ENCODE results near the gene CYBA. TPM values are rescaled to one million over a fixed set of nuclear protein-coding genes. Genes with fewer than 3 reads are reported as not detected.
"Not testable (repeated sequence)": the region's sequence is repeated elsewhere in the genome, so short reads cannot be mapped to it uniquely, and the experiment has no call there.

The CYBA gene
- total and polyA plus RNA-seq, 9 donors = 6.5 to 244 (median 56.6) TPM

- Histone ChIP-seq H3K27me3 (no peaks in the 10 kb centered on the region), H3K9me3 (no peaks in the 10 kb centered on the region), H3K4me3 (no peak overlapping the region), H3K27ac (no peak overlapping the region), H3K36me3 (no peaks in the 10 kb centered on the region), H3K4me1 (ENCODE audit: insufficient read depth) (no peaks in the 10 kb centered on the region)
- no peak for TF ChIP-seq POLR2A (IDR thresholded peaks at IDR 0.05)
- TF ChIP-seq CTCF (IDR thresholded peaks at IDR 0.05) = no peak
- TF ChIP-seq EP300 (IDR thresholded peaks at IDR 0.05) = no peak
- no peak for DNase-seq
- 87 to 91% (median 90%) methylated on average over 19 of the region's 19 CpGs for WGBS, 3 donors
- intact Hi-C loops (cut with DNase I) = no loop called here
These were observed 23.0 kb upstream of the CYBA start for GRCh38 chr16:88673716-88674379.

GRCh38 chr16:88672776-88673175, 21.9 kb upstream of the CYBA start:
- 67 to 68% (median 67%) methylated on average over 11 of the region's 11 CpGs for WGBS, 3 donors
- no peak for DNase-seq
- Histone ChIP-seq H3K4me3 (no peak overlapping the region), H3K9me3 (no peaks in the 10 kb centered on the region), H3K27ac (no peak overlapping the region), H3K27me3 (no peaks in the 10 kb centered on the region), H3K36me3 (no peaks in the 10 kb centered on the region), H3K4me1 (ENCODE audit: insufficient read depth) (no peaks in the 10 kb centered on the region)
- intact Hi-C loops (cut with DNase I) = no loop called here
- TF ChIP-seq CTCF (IDR thresholded peaks at IDR 0.05) = no peak
- no peak for TF ChIP-seq POLR2A (IDR thresholded peaks at IDR 0.05)
- no peak for TF ChIP-seq EP300 (IDR thresholded peaks at IDR 0.05)

- 80 to 86% (median 82%) methylated on average over 23 of the region's 23 CpGs for WGBS, 3 donors
- DNase-seq = no peak
- intact Hi-C loops (cut with DNase I) = no loop called here
- Histone ChIP-seq H3K27me3 (no peaks in the 10 kb centered on the region), H3K27ac (no peak overlapping the region), H3K9me3 (no peaks in the 10 kb centered on the region), H3K4me1 (ENCODE audit: insufficient read depth) (no peaks in the 10 kb centered on the region), H3K4me3 (no peak overlapping the region), H3K36me3 (no peaks in the 10 kb centered on the region)
- no peak for TF ChIP-seq EP300 (IDR thresholded peaks at IDR 0.05)
- no peak for TF ChIP-seq CTCF (IDR thresholded peaks at IDR 0.05)
- TF ChIP-seq POLR2A (IDR thresholded peaks at IDR 0.05) = no peak
These were observed 21.0 kb upstream of the CYBA start for GRCh38 chr16:88671806-88672205.

- H3K4me3 ChIP-seq = no peak overlapping the region
- no peaks in the 10 kb centered on the region for H3K27me3 ChIP-seq
- no peaks in the 10 kb centered on the region for H3K36me3 ChIP-seq
- no peaks in the 10 kb centered on the region for H3K9me3 ChIP-seq
- WGBS, 3 donors = 77 to 80% (median 77%) methylated on average over 10 of the region's 10 CpGs
- TF ChIP-seq CTCF (IDR thresholded peaks at IDR 0.05) (no peak), POLR2A (IDR thresholded peaks at IDR 0.05) (no peak), EP300 (IDR thresholded peaks at IDR 0.05) (no peak)
- no peak for DNase-seq
- H3K4me1 ChIP-seq (ENCODE audit: insufficient read depth) = no peaks in the 10 kb centered on the region
- no peak overlapping the region for H3K27ac ChIP-seq
- intact Hi-C loops (cut with DNase I) = no loop called here
These were observed 19.1 kb upstream of the CYBA start for GRCh38 chr16:88669980-88670379.

- WGBS, 3 donors = 90 to 97% (median 92%) methylated on average over 8 of the region's 8 CpGs
- intact Hi-C loops (cut with DNase I); H3K4me1 ChIP-seq (ENCODE audit: insufficient read depth): not testable (repeated sequence)
These were observed 18.6 kb upstream of the CYBA start for GRCh38 chr16:88669493-88669892.

More at GRCh38 chr16:88669493-88669892, 18.6 kb upstream of the CYBA start:
- not testable (repeated sequence) for DNase-seq, H3K9me3 ChIP-seq, H3K27ac ChIP-seq, H3K36me3 ChIP-seq, H3K27me3 ChIP-seq, H3K4me3 ChIP-seq

Data from ovary (tissue), 9 donors.